HepG2 (cell line): Measurements from ENCODE around the gene MYOM1. TPM values are rescaled to one million over a fixed set of nuclear protein-coding genes. Genes with fewer than 3 reads are reported as not detected.

Experiments used
- ELF3 ChIP-seq: IDR thresholded peaks from 2 replicates; pipeline ENCODE4 v1.6.1; 2016; ENCODE audit warnings: missing genetic modification reagents, missing compliant biosample characterization
- GFI1 ChIP-seq: sonication (generic); formaldehyde crosslinking; IDR thresholded peaks from 2 replicates; pipeline ENCODE4 v1.5.0; 2020; ENCODE audit warnings: missing genetic modification reagents, mild to moderate bottlenecking, borderline replicate concordance
- HDAC2 ChIP-seq: sonication (generic); formaldehyde crosslinking; IDR thresholded peaks from 2 replicates; pipeline ENCODE4 v1.4.0; 2020; ENCODE audit warnings: missing genetic modification reagents
- KMT2B ChIP-seq: IDR thresholded peaks from 2 replicates; pipeline ENCODE4 v1.6.1; 2016; ENCODE audit warnings: missing genetic modification reagents, missing compliant biosample characterization
- NR2F6 ChIP-seq, 2 experiments: IDR thresholded peaks; 2 replicates each; pipeline ENCODE4 v1.6.1; 2016; ENCODE audit warnings: antibody characterized with exemption in 1 of 2, mild to moderate bottlenecking in 1 of 2
- RXRA ChIP-seq: sonication (generic); formaldehyde crosslinking; IDR thresholded peaks from 2 replicates; pipeline ENCODE4 v1.5.1; 2020; ENCODE audit warnings: missing genetic modification reagents
- ZNF12 ChIP-seq: sonication (generic); formaldehyde crosslinking; IDR thresholded peaks from 2 replicates; pipeline ENCODE4 v1.5.0; 2020; ENCODE audit warnings: missing genetic modification reagents
- ZNF572 ChIP-seq: sonication (generic); formaldehyde crosslinking; IDR thresholded peaks from 2 replicates; pipeline ENCODE4 v1.5.1; 2020; ENCODE audit warnings: mild to moderate bottlenecking, missing genetic modification reagents
- polyA plus RNA-seq, 8 experiments: library from polyadenylated mRNA; depleted of rRNA in 3 of 8; stranded (reverse) in 7 of 8; unstranded in 1 of 8; fragments of >200 nt; fragmentation: Illumina TruSeq in 4 of 8; extraction: Trizol in 4 of 8; gene quantifications; 2 replicates each; pipeline versions ENCODE4 v1.2.1 to v1.2.3, GENCODE V29; 2011 to 2016; ENCODE audit warnings: low read depth in 4 of 8, missing spikeins in 1 of 8, mixed read lengths in 1 of 8; ENCODE audit not compliant: insufficient read depth in 1 of 8
- total RNA-seq, 5 experiments: library from RNA; depleted of rRNA; stranded (reverse); fragments of >200 nt; fragmentation: Illumina TruSeq; extraction: Trizol; gene quantifications; 2 replicates each; pipeline ENCODE4 v1.2.3, GENCODE V29; 2016; ENCODE audit warnings: low read depth in 1 of 5
- TF ChIP-seq, protein P1 (sequence below): sonication (generic); formaldehyde crosslinking; IDR thresholded peaks from 2 replicates; pipeline ENCODE4 v1.5.1; 2020; ENCODE audit warnings: missing genetic modification reagents, mild to moderate bottlenecking, borderline replicate concordance
- TF ChIP-seq, protein P2 (sequence below): sonication (generic); formaldehyde crosslinking; IDR thresholded peaks from 2 replicates; pipeline ENCODE4 v1.4.0; 2020; ENCODE audit warnings: missing genetic modification reagents
- TF ChIP-seq, protein P3 (sequence below): sonication (generic); formaldehyde crosslinking; IDR thresholded peaks from 2 replicates; pipeline ENCODE4 v1.5.1; 2020; ENCODE audit warnings: mild to moderate bottlenecking, missing genetic modification reagents, moderate library complexity
- TF ChIP-seq, protein P4 (sequence below): sonication (generic); formaldehyde crosslinking; IDR thresholded peaks from 2 replicates; pipeline ENCODE4 v1.5.1; 2020; ENCODE audit warnings: mild to moderate bottlenecking, missing genetic modification reagents, borderline replicate concordance
- TF ChIP-seq, protein P5 (sequence below): IDR thresholded peaks from 2 replicates; pipeline ENCODE4 v1.6.1; 2016; ENCODE audit warnings: mild to moderate bottlenecking
- TF ChIP-seq, protein P6 (sequence below): sonication (generic); formaldehyde crosslinking; IDR thresholded peaks from 2 replicates; pipeline ENCODE4 v1.9.0; 2022; ENCODE audit warnings: missing genetic modification reagents, mild to moderate bottlenecking, borderline replicate concordance

Gene MYOM1
- total and polyA plus RNA-seq, 2 of the 13 experiments (the other 11 are each of a cell fraction or from before 2014, with no cell fraction given) = 0.46 to 0.98 TPM

DNA sequence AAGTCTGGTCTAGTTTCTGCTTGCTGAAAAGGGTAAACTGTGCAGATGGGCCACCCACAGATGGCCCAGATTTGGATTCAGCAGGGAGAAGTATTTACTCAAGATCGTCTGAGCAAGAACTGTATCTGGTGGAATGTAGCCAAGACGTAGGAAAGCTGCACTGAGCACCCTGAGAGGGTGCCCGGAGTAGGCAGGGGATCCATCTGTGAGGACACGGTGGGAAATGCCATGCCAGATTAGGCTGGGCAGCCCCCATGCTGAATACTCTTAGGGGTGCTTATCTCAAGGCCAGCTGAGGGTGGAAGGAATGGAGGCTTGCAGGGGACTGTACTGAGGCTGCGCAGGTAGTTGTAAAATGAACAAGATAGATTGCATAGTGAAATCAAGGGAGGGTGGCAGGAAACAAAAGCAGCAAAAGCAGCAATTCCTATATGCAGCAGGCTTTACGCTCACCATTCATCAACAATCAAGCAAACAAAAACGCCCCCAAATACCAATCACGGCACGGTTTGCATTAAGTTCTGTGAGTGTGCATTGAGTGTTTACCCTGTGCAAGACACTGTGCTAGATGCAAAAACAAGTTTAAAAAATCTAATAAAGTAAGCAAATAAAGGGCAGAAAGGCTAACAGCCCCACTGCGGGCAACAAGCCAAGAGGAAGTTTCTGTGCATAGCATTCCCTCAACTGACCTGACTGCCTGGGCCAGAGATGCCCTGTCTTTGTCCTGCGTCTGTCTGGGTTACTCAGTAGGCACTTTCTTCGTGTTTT lies 174.7 kb downstream of the MYOM1 start (continued):
- TF ChIP-seq, protein P1, sequence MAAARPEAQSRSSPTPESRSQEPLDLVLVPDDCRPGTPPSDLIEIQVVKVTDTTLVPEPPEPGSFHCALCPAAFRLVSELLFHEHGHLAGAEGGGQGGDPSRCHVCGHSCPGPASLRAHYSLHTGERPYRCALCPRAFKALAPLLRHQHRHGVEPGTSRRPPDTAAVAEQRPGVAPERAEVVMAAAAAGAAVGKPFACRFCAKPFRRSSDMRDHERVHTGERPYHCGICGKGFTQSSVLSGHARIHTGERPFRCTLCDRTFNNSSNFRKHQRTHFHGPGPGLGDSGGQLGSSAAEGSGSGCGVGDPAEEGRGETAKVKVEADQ (CRISPR knock-in tag) = no peak
- TF ChIP-seq, protein P2, sequence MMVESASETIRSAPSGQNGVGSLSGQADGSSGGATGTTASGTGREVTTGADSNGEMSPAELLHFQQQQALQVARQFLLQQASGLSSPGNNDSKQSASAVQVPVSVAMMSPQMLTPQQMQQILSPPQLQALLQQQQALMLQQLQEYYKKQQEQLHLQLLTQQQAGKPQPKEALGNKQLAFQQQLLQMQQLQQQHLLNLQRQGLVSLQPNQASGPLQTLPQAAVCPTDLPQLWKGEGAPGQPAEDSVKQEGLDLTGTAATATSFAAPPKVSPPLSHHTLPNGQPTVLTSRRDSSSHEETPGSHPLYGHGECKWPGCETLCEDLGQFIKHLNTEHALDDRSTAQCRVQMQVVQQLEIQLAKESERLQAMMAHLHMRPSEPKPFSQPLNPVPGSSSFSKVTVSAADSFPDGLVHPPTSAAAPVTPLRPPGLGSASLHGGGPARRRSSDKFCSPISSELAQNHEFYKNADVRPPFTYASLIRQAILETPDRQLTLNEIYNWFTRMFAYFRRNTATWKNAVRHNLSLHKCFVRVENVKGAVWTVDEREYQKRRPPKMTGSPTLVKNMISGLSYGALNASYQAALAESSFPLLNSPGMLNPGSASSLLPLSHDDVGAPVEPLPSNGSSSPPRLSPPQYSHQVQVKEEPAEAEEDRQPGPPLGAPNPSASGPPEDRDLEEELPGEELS = peak; percentile 65; the same call in 1 of the 2 replicates
- TF ChIP-seq, protein P3, sequence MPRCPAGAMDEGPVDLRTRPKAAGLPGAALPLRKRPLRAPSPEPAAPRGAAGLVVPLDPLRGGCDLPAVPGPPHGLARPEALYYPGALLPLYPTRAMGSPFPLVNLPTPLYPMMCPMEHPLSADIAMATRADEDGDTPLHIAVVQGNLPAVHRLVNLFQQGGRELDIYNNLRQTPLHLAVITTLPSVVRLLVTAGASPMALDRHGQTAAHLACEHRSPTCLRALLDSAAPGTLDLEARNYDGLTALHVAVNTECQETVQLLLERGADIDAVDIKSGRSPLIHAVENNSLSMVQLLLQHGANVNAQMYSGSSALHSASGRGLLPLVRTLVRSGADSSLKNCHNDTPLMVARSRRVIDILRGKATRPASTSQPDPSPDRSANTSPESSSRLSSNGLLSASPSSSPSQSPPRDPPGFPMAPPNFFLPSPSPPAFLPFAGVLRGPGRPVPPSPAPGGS (CRISPR knock-in tag) = 0 out of 2 replicates have a peak, but pooled peaks have one; percentile 7
- TF ChIP-seq, protein P4, sequence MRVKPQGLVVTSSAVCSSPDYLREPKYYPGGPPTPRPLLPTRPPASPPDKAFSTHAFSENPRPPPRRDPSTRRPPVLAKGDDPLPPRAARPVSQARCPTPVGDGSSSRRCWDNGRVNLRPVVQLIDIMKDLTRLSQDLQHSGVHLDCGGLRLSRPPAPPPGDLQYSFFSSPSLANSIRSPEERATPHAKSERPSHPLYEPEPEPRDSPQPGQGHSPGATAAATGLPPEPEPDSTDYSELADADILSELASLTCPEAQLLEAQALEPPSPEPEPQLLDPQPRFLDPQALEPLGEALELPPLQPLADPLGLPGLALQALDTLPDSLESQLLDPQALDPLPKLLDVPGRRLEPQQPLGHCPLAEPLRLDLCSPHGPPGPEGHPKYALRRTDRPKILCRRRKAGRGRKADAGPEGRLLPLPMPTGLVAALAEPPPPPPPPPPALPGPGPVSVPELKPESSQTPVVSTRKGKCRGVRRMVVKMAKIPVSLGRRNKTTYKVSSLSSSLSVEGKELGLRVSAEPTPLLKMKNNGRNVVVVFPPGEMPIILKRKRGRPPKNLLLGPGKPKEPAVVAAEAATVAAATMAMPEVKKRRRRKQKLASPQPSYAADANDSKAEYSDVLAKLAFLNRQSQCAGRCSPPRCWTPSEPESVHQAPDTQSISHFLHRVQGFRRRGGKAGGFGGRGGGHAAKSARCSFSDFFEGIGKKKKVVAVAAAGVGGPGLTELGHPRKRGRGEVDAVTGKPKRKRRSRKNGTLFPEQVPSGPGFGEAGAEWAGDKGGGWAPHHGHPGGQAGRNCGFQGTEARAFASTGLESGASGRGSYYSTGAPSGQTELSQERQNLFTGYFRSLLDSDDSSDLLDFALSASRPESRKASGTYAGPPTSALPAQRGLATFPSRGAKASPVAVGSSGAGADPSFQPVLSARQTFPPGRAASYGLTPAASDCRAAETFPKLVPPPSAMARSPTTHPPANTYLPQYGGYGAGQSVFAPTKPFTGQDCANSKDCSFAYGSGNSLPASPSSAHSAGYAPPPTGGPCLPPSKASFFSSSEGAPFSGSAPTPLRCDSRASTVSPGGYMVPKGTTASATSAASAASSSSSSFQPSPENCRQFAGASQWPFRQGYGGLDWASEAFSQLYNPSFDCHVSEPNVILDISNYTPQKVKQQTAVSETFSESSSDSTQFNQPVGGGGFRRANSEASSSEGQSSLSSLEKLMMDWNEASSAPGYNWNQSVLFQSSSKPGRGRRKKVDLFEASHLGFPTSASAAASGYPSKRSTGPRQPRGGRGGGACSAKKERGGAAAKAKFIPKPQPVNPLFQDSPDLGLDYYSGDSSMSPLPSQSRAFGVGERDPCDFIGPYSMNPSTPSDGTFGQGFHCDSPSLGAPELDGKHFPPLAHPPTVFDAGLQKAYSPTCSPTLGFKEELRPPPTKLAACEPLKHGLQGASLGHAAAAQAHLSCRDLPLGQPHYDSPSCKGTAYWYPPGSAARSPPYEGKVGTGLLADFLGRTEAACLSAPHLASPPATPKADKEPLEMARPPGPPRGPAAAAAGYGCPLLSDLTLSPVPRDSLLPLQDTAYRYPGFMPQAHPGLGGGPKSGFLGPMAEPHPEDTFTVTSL (CRISPR knock-in tag) = 0 out of 2 replicates have a peak, but pooled peaks have one; percentile 21
- TF ChIP-seq, protein P5, sequence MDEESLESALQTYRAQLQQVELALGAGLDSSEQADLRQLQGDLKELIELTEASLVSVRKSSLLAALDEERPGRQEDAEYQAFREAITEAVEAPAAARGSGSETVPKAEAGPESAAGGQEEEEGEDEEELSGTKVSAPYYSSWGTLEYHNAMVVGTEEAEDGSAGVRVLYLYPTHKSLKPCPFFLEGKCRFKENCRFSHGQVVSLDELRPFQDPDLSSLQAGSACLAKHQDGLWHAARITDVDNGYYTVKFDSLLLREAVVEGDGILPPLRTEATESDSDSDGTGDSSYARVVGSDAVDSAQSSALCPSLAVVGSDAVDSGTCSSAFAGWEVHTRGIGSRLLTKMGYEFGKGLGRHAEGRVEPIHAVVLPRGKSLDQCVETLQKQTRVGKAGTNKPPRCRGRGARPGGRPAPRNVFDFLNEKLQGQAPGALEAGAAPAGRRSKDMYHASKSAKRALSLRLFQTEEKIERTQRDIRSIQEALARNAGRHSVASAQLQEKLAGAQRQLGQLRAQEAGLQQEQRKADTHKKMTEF (CRISPR knock-in tag) = 0 out of 2 replicates have a peak, but pooled peaks have one; percentile 14
- TF ChIP-seq ZNF12 (CRISPR knock-in tag) (0 out of 2 replicates have a peak, but pooled peaks have one; percentile 15), GFI1 (peak; percentile 85; the same call in 1 of the 2 replicates), RXRA (no peak), NR2F6 (IDR thresholded peaks at IDR 0.05) (0 out of 2 replicates have a peak, but pooled peaks have one; percentile 9), NR2F6 (CRISPR knock-in tag; IDR thresholded peaks at IDR 0.05) (no peak), ELF3 (CRISPR knock-in tag) (peak; percentile 100), KMT2B (CRISPR knock-in tag) (no peak), HDAC2 (peak; percentile 19; the same call in 1 of the 2 replicates), ZNF572 (CRISPR knock-in tag) (0 out of 2 replicates have a peak, but pooled peaks have one; percentile 32)
- TF ChIP-seq, protein P6, sequence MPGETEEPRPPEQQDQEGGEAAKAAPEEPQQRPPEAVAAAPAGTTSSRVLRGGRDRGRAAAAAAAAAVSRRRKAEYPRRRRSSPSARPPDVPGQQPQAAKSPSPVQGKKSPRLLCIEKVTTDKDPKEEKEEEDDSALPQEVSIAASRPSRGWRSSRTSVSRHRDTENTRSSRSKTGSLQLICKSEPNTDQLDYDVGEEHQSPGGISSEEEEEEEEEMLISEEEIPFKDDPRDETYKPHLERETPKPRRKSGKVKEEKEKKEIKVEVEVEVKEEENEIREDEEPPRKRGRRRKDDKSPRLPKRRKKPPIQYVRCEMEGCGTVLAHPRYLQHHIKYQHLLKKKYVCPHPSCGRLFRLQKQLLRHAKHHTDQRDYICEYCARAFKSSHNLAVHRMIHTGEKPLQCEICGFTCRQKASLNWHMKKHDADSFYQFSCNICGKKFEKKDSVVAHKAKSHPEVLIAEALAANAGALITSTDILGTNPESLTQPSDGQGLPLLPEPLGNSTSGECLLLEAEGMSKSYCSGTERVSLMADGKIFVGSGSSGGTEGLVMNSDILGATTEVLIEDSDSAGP (CRISPR knock-in tag) = peak; percentile 25; the same call in 1 of the 2 replicates
